ENCODE results near the gene SAXO2. TPM values are rescaled to one million over a fixed set of nuclear protein-coding genes. Genes with fewer than 3 reads are reported as not detected.
A peak's percentile ranks its signal among the peaks of the same experiment; 100 is the strongest.
"Not testable (repeated sequence)": the region's sequence is repeated elsewhere in the genome, so short reads cannot be mapped to it uniquely, and the experiment has no call there.

SAXO2 gene
- total and polyA plus RNA-seq, 2 of the 8 experiments (the other 6 are each of a cell fraction or from before 2014, with no cell fraction given) = 3.1 TPM

GRCh38 chr15:82281276-82281675 is 18.7 kb downstream of the SAXO2 start:
- H3K23me2 ChIP-seq (ENCODE audit: low read depth, low read length); H2BK15ac ChIP-seq (ENCODE audit: low read length); H3K23ac ChIP-seq (ENCODE audit: insufficient read length); H3K36me3 ChIP-seq (ENCODE audit: control insufficient read depth in 2 of 4, insufficient read depth in 4 of 4, low read length in 3 of 4); H3K56ac ChIP-seq (replicated peaks; ENCODE audit: insufficient read length, low read depth, low read length); H3K79me2 ChIP-seq (ENCODE audit: control insufficient read depth in 1 of 2, insufficient read depth in 2 of 2, low read length in 2 of 2); H3K4ac ChIP-seq (replicated peaks; ENCODE audit: insufficient read length, low read depth, low read length); H3K79me1 ChIP-seq (ENCODE audit: low read depth, low read length); H2BK120ac ChIP-seq (replicated peaks; ENCODE audit: low read depth, low read length); H4K8ac ChIP-seq (ENCODE audit: extremely low read depth, insufficient read depth, low read length); DNase-seq (ENCODE audit: low read depth in 1 of 2, low spot score in 2 of 2); H3K14ac ChIP-seq (ENCODE audit: insufficient read length); H3K4me2 ChIP-seq (ENCODE audit: insufficient read depth in 1 of 2, low read depth in 2 of 2, low read length in 2 of 2); H3K4me3 ChIP-seq (ENCODE audit: extremely low read depth in 1 of 4, insufficient read depth in 2 of 4, low read depth in 3 of 4, low read length in 4 of 4); H3K9me3 ChIP-seq (ENCODE audit: insufficient read depth in 2 of 2, low read depth in 1 of 2, low read length in 1 of 2); H3K18ac ChIP-seq (ENCODE audit: extremely low read depth, low read length); H4K20me1 ChIP-seq (replicated peaks in 1 of 2; ENCODE audit: control insufficient read depth in 1 of 2, insufficient read depth in 2 of 2, low read length in 2 of 2); H3K27ac ChIP-seq (ENCODE audit: low read depth, low read length); H3K4me1 ChIP-seq (replicated peaks in 1 of 4; ENCODE audit: control insufficient read depth in 3 of 4, insufficient read depth in 4 of 4, low read length in 3 of 4); H3K27me3 ChIP-seq (replicated peaks in 1 of 4; ENCODE audit: control insufficient read depth in 3 of 4, extremely low read depth in 1 of 4, insufficient read depth in 3 of 4, low read length in 3 of 4); H2BK12ac ChIP-seq (ENCODE audit: low read depth, low read length); H4K91ac ChIP-seq (replicated peaks; ENCODE audit: insufficient read length, low read length); H2AK5ac ChIP-seq (ENCODE audit: low read depth, low read length); H2BK20ac ChIP-seq (ENCODE audit: low read length); POLR2A ChIA-PET (ENCODE audit: partially characterized antibody); H4K5ac ChIP-seq (ENCODE audit: insufficient read length, low read depth, low read length); H2AFZ ChIP-seq (ENCODE audit: low read length); H2BK5ac ChIP-seq (ENCODE audit: low read depth, low read length); H3K9ac ChIP-seq (replicated peaks in 1 of 4; ENCODE audit: extremely low read depth in 1 of 4, low read depth in 3 of 4, low read length in 3 of 4): not testable (repeated sequence)
- peak; percentile 100 for FAIRE-seq
- CTCF ChIA-PET (ENCODE audit: partially characterized antibody) = interaction anchor here (0.5 to 2.7 kb wide), 6 partner anchors 8 to 51 kb away, joined by 3 to 12 read pairs (median 6); no protein-coding TSS in a partner anchor
- TF ChIP-seq RAD21 (IDR thresholded peaks at IDR 0.05 in 1 of 2, conservative IDR thresholded peaks at IDR 0.05 in 1 of 2; ENCODE audit: low read depth in 2 of 2, low read length in 2 of 2) = peak in 1 of 2 experiments; percentile 22; a peak in 1 of 4 replicates
